HG03066 (cell line): ENCODE results near the gene POLDIP2.

Experiments
- ATAC-seq: cut with Tn5 transposase; IDR thresholded peaks from one replicate; pipeline ENCODE4 v1.9.1; 2021; ENCODE audit warnings: low read depth; ENCODE audit not compliant: unreplicated experiment

POLDIP2 gene

GRCh38 chr17:28367641-28368305, 10.4 kb upstream of the POLDIP2 start:
- ATAC-seq = no peak

GRCh38 chr17:28366605-28367004, 9.3 kb upstream of the POLDIP2 start:
- ATAC-seq = no peak

GRCh38 chr17:28365487-28365886, 8.2 kb upstream of the POLDIP2 start:
- no peak for ATAC-seq

GRCh38 chr17:28364665-28365363, 7.5 kb upstream of the POLDIP2 start, which contains the start of gene SEBOX:
TSS of gene SEBOX (minus strand) at chr17:28365199. CDS start at chr17:28365151, 48 bp downstream.
- no peak for ATAC-seq

- no peak for ATAC-seq
These were observed 6.7 kb upstream of the POLDIP2 start for GRCh38 chr17:28363776-28364650.

- no peak for ATAC-seq
These were observed 5.9 kb upstream of the POLDIP2 start for GRCh38 chr17:28363186-28363585.

GRCh38 chr17:28357901-28358197, 522 bp upstream of the POLDIP2 start:
- ATAC-seq = no peak

GRCh38 chr17:28350271-28350670, 7.1 kb downstream of the POLDIP2 start:
- no peak for ATAC-seq

GRCh38 chr17:28348979-28349378, 8.3 kb downstream of the POLDIP2 start:
- no peak for ATAC-seq

GRCh38 chr17:28347261-28347891, 10.0 kb downstream of the POLDIP2 start:
- ATAC-seq = no peak

- ATAC-seq = no peak
These were observed 10.5 kb downstream of the POLDIP2 start for GRCh38 chr17:28346746-28347246.

- ATAC-seq = no peak
These were observed 11.1 kb downstream of the POLDIP2 start for GRCh38 chr17:28346199-28346580.

GRCh38 chr17:28345419-28346198, 11.7 kb downstream of the POLDIP2 start:
- ATAC-seq = no peak

GRCh38 chr17:28344435-28344901, 12.9 kb downstream of the POLDIP2 start:
- no peak for ATAC-seq

GRCh38 chr17:28344011-28344410, 13.3 kb downstream of the POLDIP2 start:
- no peak for ATAC-seq

- ATAC-seq = no peak
These were observed 13.8 kb downstream of the POLDIP2 start for GRCh38 chr17:28343491-28343932.

GRCh38 chr17:28342313-28342712, 15.0 kb downstream of the POLDIP2 start:
- ATAC-seq = no peak

- ATAC-seq = no peak
These were observed 15.8 kb downstream of the POLDIP2 start for GRCh38 chr17:28341516-28341915.

- ATAC-seq = no peak
These were observed 17.0 kb downstream of the POLDIP2 start for GRCh38 chr17:28340374-28340773.

- ATAC-seq = no peak
These were observed 17.9 kb downstream of the POLDIP2 start for GRCh38 chr17:28339431-28339830.
